KMS-11 (cell line): Measurements from ENCODE around the gene TMC6.

Experiments
- H2AFZ ChIP-seq: fragments of 200-600 bp; sonication (generic); 2 replicates; pipeline ENCODE4 v1.6.1; 2016; ENCODE audit warnings: antibody characterized with exemption, mixed run types, low read depth
- H3K27ac ChIP-seq: fragments of 200-600 bp; sonication (generic); 2 replicates; pipeline ENCODE4 v1.6.1; 2016; ENCODE audit warnings: mild to moderate bottlenecking, mixed run types
- H3K27me3 ChIP-seq: fragments of 200-600 bp; sonication (generic); 2 replicates; pipeline ENCODE4 v1.6.1; 2017; ENCODE audit warnings: mild to moderate bottlenecking, low read depth, mixed run types, moderate library complexity; ENCODE audit not compliant: insufficient read depth
- H3K36me3 ChIP-seq: fragments of 200-600 bp; sonication (generic); 2 replicates; pipeline ENCODE4 v1.6.1; 2017; ENCODE audit warnings: mild to moderate bottlenecking, mixed run types; ENCODE audit not compliant: insufficient read depth
- H3K4me1 ChIP-seq: fragments of 200-600 bp; sonication (generic); 2 replicates; pipeline ENCODE4 v1.6.1; 2016; ENCODE audit warnings: mild to moderate bottlenecking, low read depth, mixed run types; ENCODE audit not compliant: poor library complexity, severe bottlenecking
- H3K4me2 ChIP-seq: fragments of 200-600 bp; sonication (generic); 2 replicates; pipeline ENCODE4 v1.7.0; 2016; ENCODE audit warnings: mild to moderate bottlenecking, mixed run types
- H3K4me3 ChIP-seq: fragments of 200-600 bp; sonication (generic); IDR thresholded peaks from 2 replicates; pipeline ENCODE4 v1.6.1; 2017; ENCODE audit warnings: low read depth, low read length, mixed read lengths; ENCODE audit not compliant: insufficient read depth
- H3K79me2 ChIP-seq: fragments of 200-600 bp; sonication (generic); 2 replicates; pipeline ENCODE4 v1.6.1; 2016; ENCODE audit warnings: low read depth, mixed run types; ENCODE audit not compliant: insufficient read depth
- H3K9ac ChIP-seq: fragments of 200-600 bp; sonication (generic); 2 replicates; pipeline ENCODE4 v1.6.1; 2016; ENCODE audit warnings: mild to moderate bottlenecking, mixed run types
- H4K20me1 ChIP-seq: fragments of 200-600 bp; sonication (generic); 2 replicates; pipeline ENCODE4 v1.6.1; 2016; ENCODE audit warnings: mild to moderate bottlenecking, mixed run types; ENCODE audit not compliant: insufficient read depth
- TF ChIP-seq, protein P1 (sequence below): fragments of 200-600 bp; sonication (generic); conservative IDR thresholded peaks from 2 replicates; pipeline ENCODE4 v1.6.1; 2017; ENCODE audit warnings: low read depth, mild to moderate bottlenecking, antibody characterized with exemption, low read length, moderate library complexity, mixed read lengths

TMC6 gene

DNA sequence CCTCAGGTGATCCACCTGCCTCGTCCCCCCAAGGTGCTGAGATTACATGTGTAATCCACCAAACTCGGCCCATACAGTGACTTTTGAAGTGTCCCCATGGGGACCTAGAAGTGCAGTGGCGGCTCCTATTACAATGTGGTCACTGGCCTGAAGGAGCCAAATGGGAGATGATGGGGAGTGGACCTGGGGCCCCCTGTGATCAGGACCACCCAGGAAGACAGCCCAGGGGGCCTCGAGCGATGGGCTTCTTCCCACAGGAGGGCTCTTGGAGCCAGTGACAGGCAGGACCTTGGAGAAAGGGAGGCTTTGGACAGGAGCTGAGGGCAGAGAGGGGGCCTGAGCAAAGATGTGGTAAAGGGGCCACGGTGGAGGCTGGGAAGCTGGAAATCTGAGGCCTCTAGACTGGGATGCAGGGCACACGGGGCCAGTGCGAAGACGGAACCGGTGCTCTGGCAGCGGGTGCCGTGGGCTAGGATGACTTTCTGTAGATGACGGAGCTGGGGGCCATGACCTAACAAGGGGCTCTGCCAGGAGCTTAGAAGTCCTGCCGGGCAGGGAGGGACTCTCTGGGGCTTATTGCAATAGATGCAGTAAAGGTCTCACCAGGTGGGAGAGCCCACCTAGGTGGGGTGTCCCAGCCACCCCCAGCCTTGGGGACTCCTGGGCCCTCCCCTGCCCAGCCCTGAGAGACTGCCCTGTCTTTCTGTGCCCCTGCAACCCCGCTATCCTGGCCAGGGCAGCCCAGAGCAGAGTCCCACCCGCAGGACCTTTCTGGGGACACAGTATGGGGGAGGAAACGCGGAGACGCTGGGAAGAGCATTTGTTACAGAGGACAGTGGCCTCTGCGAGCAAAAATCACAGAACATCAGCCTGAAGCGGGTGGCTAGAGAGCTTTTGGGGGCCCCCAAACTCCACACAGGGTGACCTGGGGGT, 14.9 kb upstream of the TMC6 start:
- Histone ChIP-seq H3K4me3 (no peak overlapping the region), H3K9ac (peak overlapping the region; percentile 54; the same call in 1 of the 2 replicates), H3K27me3 (no peaks in the 10 kb centered on the region), H2AFZ (peak overlapping the region; percentile 39; the same call in 1 of the 2 replicates), H4K20me1 (no peaks in the 10 kb centered on the region), H3K4me2 (peak overlapping the region; percentile 79), H3K4me1 (peaks cover 86% of the 10 kb centered on the region), H3K27ac (peak overlapping the region; percentile 83), H3K79me2 (no peaks in the 10 kb centered on the region), H3K36me3 (no peaks in the 10 kb centered on the region)
- TF ChIP-seq, protein P1, sequence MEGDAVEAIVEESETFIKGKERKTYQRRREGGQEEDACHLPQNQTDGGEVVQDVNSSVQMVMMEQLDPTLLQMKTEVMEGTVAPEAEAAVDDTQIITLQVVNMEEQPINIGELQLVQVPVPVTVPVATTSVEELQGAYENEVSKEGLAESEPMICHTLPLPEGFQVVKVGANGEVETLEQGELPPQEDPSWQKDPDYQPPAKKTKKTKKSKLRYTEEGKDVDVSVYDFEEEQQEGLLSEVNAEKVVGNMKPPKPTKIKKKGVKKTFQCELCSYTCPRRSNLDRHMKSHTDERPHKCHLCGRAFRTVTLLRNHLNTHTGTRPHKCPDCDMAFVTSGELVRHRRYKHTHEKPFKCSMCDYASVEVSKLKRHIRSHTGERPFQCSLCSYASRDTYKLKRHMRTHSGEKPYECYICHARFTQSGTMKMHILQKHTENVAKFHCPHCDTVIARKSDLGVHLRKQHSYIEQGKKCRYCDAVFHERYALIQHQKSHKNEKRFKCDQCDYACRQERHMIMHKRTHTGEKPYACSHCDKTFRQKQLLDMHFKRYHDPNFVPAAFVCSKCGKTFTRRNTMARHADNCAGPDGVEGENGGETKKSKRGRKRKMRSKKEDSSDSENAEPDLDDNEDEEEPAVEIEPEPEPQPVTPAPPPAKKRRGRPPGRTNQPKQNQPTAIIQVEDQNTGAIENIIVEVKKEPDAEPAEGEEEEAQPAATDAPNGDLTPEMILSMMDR, result no peak

DNA sequence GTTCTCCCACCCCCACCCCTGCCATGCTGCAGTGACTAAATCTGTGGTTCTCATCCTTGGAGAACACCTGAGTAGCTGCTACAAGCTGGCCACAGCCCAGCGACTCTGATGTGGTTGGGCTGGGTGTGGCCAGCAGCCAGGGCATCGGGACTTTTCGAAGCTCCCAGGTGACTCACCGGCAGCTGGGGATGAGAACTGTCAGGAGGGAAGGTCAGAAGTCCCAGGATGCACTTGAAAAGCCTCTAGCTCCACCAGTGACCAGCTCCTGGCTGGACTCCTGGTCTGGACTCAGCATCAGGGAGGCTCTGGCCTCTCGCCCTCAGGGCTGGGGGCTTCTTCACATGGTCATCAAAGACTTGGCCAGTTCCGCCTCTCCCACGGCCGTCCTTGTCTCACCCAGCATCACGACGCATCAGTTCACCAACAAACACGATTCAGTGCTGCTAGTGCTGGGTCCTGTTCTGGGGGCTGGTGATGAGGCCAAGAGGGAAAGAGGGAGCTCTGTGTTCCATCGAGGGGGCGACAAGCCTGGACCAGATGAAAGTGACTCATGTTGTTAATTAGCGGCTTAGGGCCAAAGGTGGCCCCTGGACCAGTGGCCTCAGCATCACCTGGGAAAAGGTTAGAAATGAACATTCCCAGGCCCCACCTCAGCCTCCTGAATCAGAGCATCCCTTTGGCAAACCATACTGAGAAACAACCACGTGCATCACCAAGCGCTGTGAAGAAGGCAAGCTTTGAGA, 13.7 kb upstream of the TMC6 start:
- Histone ChIP-seq H3K27me3 (no peaks in the 10 kb centered on the region), H3K79me2 (no peaks in the 10 kb centered on the region), H2AFZ (no peak overlapping the region), H4K20me1 (no peaks in the 10 kb centered on the region), H3K4me3 (no peak overlapping the region), H3K4me2 (peak overlapping the region; percentile 70), H3K36me3 (no peaks in the 10 kb centered on the region), H3K27ac (peak overlapping the region; percentile 45), H3K4me1 (peaks cover 79% of the 10 kb centered on the region), H3K9ac (no peak overlapping the region)
- TF ChIP-seq, protein P1, result no peak

DNA sequence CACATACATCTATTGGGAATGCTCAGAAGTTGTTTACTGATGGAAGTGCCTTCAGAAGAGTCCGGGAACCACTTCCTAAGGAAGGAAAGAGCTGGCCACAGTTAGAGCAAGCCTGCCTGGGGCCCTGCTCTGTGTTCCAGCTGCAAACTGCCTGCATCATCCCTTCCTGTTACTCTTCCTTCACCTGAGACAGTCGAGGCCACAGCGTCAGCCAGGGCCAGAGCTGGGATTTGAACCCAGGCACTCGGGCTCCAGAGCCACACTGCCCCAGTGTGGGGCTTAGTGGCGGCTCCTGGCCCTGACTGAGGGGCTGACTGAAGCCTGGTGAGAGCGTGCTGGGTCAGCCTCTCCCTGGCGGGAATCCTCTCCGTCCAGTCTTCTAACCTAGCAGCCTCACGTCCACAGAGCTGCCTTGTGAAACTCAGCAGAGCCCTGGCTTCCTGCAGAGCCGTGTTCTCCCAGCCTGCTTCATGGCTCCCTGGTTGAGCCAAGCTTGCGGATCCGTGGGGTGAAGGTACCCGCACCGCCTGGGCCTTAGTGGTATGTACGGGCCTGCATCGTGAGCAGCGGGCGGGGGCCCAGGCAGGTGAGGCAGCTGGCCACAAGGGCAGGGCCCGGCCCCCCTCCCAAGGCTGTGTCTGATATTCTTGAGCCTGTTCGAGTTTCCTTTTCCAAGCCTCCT, 13.0 kb upstream of the TMC6 start:
- Histone ChIP-seq H3K9ac (no peak overlapping the region), H3K4me1 (peaks cover 79% of the 10 kb centered on the region), H3K27me3 (no peaks in the 10 kb centered on the region), H3K4me2 (peak overlapping the region; percentile 70), H3K27ac (peak overlapping the region; percentile 45), H3K4me3 (no peak overlapping the region), H3K79me2 (no peaks in the 10 kb centered on the region), H2AFZ (no peak overlapping the region), H4K20me1 (no peaks in the 10 kb centered on the region), H3K36me3 (no peaks in the 10 kb centered on the region)
- TF ChIP-seq, protein P1, result no peak
